IMR-90 (cell line): ENCODE measurements around the gene AUTS2. TPM values are rescaled to one million over a fixed set of nuclear protein-coding genes. Genes with fewer than 3 reads are reported as not detected.

Experiments used
- ATAC-seq: fragments of 200-7000 bp; cut with Tn5 transposase; 2 replicates; pipeline ENCODE4 v1.9.1; 2020; ENCODE audit warnings: low read depth, mild to moderate bottlenecking, moderate library complexity
- BruUV-seq: library from RNA; stranded (reverse); fragments of 400-500 nt; replicated peaks from 2 replicates; lab custom pipeline; 2021; lab: Mats Ljungman, UMichigan
- CTCF ChIA-PET: fragments of 300-600 bp; formaldehyde crosslinking; extraction: SDS; loops from one replicate; lab custom pipeline; 2021; ENCODE audit warnings: antibody characterized with exemption; lab: Yijun Ruan, JAX
- POLR2A ChIA-PET: fragments of 300-600 bp; sonication (Branson Sonifier 250); formaldehyde crosslinking; loops from one replicate; lab custom pipeline; 2022; ENCODE audit warnings: antibody characterized with exemption; ENCODE audit not compliant: unreplicated experiment; lab: Charles Lee
- DNase-seq: peaks from one replicate; pipeline ENCODE4 v3.0.0; 2013
- H2AFZ ChIP-seq: replicated peaks from 2 replicates; pipeline ENCODE3; 2013; ENCODE audit warnings: low read length, mild to moderate bottlenecking; ENCODE audit not compliant: poor library complexity
- H2AK5ac ChIP-seq: 2 replicates; pipeline ENCODE4 v1.6.1; 2013; ENCODE audit warnings: low read depth, low read length, inconsistent platforms
- H2AK9ac ChIP-seq: replicated peaks from 2 replicates; pipeline ENCODE3; 2013; ENCODE audit warnings: mild to moderate bottlenecking, low read depth, low read length, moderate library complexity; ENCODE audit not compliant: poor library complexity
- H2BK120ac ChIP-seq: 2 replicates; pipeline ENCODE4 v1.6.1; 2013; ENCODE audit warnings: low read depth, low read length, inconsistent platforms
- H2BK15ac ChIP-seq: 3 replicates; pipeline ENCODE4 v1.6.1; 2013; ENCODE audit warnings: low read depth, low read length, inconsistent platforms
- H2BK20ac ChIP-seq: 2 replicates; pipeline ENCODE4 v1.6.1; 2013; ENCODE audit warnings: low read depth, mild to moderate bottlenecking, inconsistent platforms, low read length, moderate library complexity
- H2BK5ac ChIP-seq: 2 replicates; pipeline ENCODE4 v1.6.1; 2013; ENCODE audit warnings: mild to moderate bottlenecking, low read depth, low read length, inconsistent platforms; ENCODE audit not compliant: poor library complexity, severe bottlenecking
- H3K14ac ChIP-seq: replicated peaks from 2 replicates; pipeline ENCODE4 v1.6.1; 2013; ENCODE audit warnings: low read depth, low read length, inconsistent platforms
- H3K18ac ChIP-seq: 2 replicates; pipeline ENCODE4 v1.6.1; 2013; ENCODE audit warnings: low read depth, low read length, control low read depth
- H3K23ac ChIP-seq: 2 replicates; pipeline ENCODE4 v1.6.1; 2013; ENCODE audit warnings: low read depth, low read length, inconsistent platforms
- H3K27ac ChIP-seq: 2 replicates; pipeline ENCODE4 v1.5.1; 2013; ENCODE audit warnings: mild to moderate bottlenecking, control low read depth, low read length; ENCODE audit not compliant: insufficient read depth
- H3K27me3 ChIP-seq: 2 replicates; pipeline ENCODE4 v1.6.1; 2013; ENCODE audit warnings: low read length; ENCODE audit not compliant: control insufficient read depth, insufficient read depth
- H3K36me3 ChIP-seq: 2 replicates; pipeline ENCODE4 v1.6.1; 2013; ENCODE audit warnings: low read length, mixed read lengths; ENCODE audit not compliant: control insufficient read depth, insufficient read depth
- H3K4ac ChIP-seq: 2 replicates; pipeline ENCODE4 v1.6.1; 2013; ENCODE audit warnings: low read depth, low read length, inconsistent platforms
- H3K4me1 ChIP-seq: 2 replicates; pipeline ENCODE4 v1.6.1; 2013; ENCODE audit warnings: low read length, mixed read lengths; ENCODE audit not compliant: control insufficient read depth, insufficient read depth
- H3K4me2 ChIP-seq: 2 replicates; pipeline ENCODE4 v1.6.1; 2013; ENCODE audit warnings: low read depth, mild to moderate bottlenecking, control low read depth, low read length, moderate library complexity
- H3K4me3 ChIP-seq: 2 replicates; pipeline ENCODE4 v1.5.1; 2013; ENCODE audit warnings: low read depth, mild to moderate bottlenecking, control low read depth, low read length, moderate library complexity; ENCODE audit not compliant: insufficient read depth
- H3K56ac ChIP-seq: 2 replicates; pipeline ENCODE4 v1.6.1; 2013; ENCODE audit warnings: low read length, inconsistent platforms; ENCODE audit not compliant: insufficient read depth; ENCODE audit errors: extremely low read depth
- H3K79me1 ChIP-seq, 2 experiments: 2 replicates each; pipeline ENCODE4 v1.6.1; 2013; ENCODE audit warnings: low read length in 2 of 2, inconsistent platforms in 1 of 2, low read depth in 1 of 2
- H3K9ac ChIP-seq: 2 replicates; pipeline ENCODE4 v1.6.1; 2013; ENCODE audit warnings: low read depth, low read length, control low read depth
- H3K9me1 ChIP-seq: 2 replicates; pipeline ENCODE4 v1.6.1; 2013; ENCODE audit warnings: low read length, inconsistent platforms; ENCODE audit not compliant: insufficient read depth
- H3K9me3 ChIP-seq: 2 replicates; pipeline ENCODE4 v1.6.1; 2013; ENCODE audit warnings: low read length; ENCODE audit not compliant: control insufficient read depth, insufficient read depth
- H4K20me1 ChIP-seq: 2 replicates; pipeline ENCODE4 v1.6.1; 2013; ENCODE audit warnings: low read length, inconsistent platforms; ENCODE audit not compliant: insufficient read depth
- H4K5ac ChIP-seq: 2 replicates; pipeline ENCODE4 v1.6.1; 2013; ENCODE audit warnings: mild to moderate bottlenecking, low read depth, low read length, control low read depth
- H4K8ac ChIP-seq, 2 experiments: 2 replicates each; pipeline ENCODE4 v1.6.1; 2013; ENCODE audit warnings: low read depth in 2 of 2, low read length in 2 of 2, control low read depth in 1 of 2, inconsistent platforms in 1 of 2
- H4K91ac ChIP-seq: 2 replicates; pipeline ENCODE4 v1.6.1; 2013; ENCODE audit warnings: low read depth, low read length, inconsistent platforms; ENCODE audit not compliant: insufficient read depth
- BHLHE40 ChIP-seq: fragments of 150-350 bp; IDR thresholded peaks from 2 replicates; pipeline ENCODE4 v1.6.1; 2016; ENCODE audit warnings: mild to moderate bottlenecking, low read depth, low read length
- CEBPB ChIP-seq: IDR thresholded peaks from 2 replicates; pipeline ENCODE4 v1.6.1; 2012; ENCODE audit warnings: low read depth, low read length, improper control_type of control experiment
- CHD1 ChIP-seq: IDR thresholded peaks from 2 replicates; pipeline ENCODE4 v1.6.1; 2012; ENCODE audit warnings: low read depth, low read length, improper control_type of control experiment
- CTCF ChIP-seq: conservative IDR thresholded peaks from 2 replicates; pipeline ENCODE4 v1.5.1; 2012; ENCODE audit warnings: mild to moderate bottlenecking, low read depth, low read length, improper control_type of control experiment
- ELK1 ChIP-seq: fragments of 150-350 bp; IDR thresholded peaks from 2 replicates; pipeline ENCODE4 v1.6.1; 2016; ENCODE audit warnings: low read depth, mild to moderate bottlenecking, low read length, moderate library complexity, borderline replicate concordance
- FOS ChIP-seq: fragments of 150-350 bp; IDR thresholded peaks from 2 replicates; pipeline ENCODE4 v1.6.1; 2016; ENCODE audit warnings: low read depth, low read length
- MAFK ChIP-seq: IDR thresholded peaks from 2 replicates; pipeline ENCODE4 v1.6.1; 2012; ENCODE audit warnings: low read depth, low read length, improper control_type of control experiment
- MAZ ChIP-seq: IDR thresholded peaks from 2 replicates; pipeline ENCODE4 v1.6.1; 2012; ENCODE audit warnings: low read depth, mild to moderate bottlenecking, low read length, improper control_type of control experiment, moderate library complexity, borderline replicate concordance
- MXI1 ChIP-seq: IDR thresholded peaks from 2 replicates; pipeline ENCODE4 v1.6.1; 2012; ENCODE audit warnings: low read depth, mild to moderate bottlenecking, low read length, moderate library complexity, borderline replicate concordance
- NFE2L2 ChIP-seq: fragments of 150-350 bp; IDR thresholded peaks from 2 replicates; pipeline ENCODE4 v1.6.1; 2016; ENCODE audit warnings: low read depth, mild to moderate bottlenecking, low read length
- POLR2A ChIP-seq: IDR thresholded peaks from 2 replicates; pipeline ENCODE4 v1.6.1; 2012; ENCODE audit warnings: mild to moderate bottlenecking, low read depth, low read length
- RAD21 ChIP-seq: IDR thresholded peaks from 2 replicates; pipeline ENCODE4 v1.6.1; 2012; ENCODE audit warnings: low read length, improper control_type of control experiment
- RCOR1 ChIP-seq: IDR thresholded peaks from 2 replicates; pipeline ENCODE4 v1.6.1; 2012; ENCODE audit warnings: mild to moderate bottlenecking, low read length, improper control_type of control experiment; ENCODE audit not compliant: insufficient replicate concordance
- RFX5 ChIP-seq: IDR thresholded peaks from 2 replicates; pipeline ENCODE4 v1.8.0; 2012; ENCODE audit warnings: low read depth, mild to moderate bottlenecking, low read length, moderate library complexity
- SMC3 ChIP-seq: fragments of 150-350 bp; IDR thresholded peaks from 2 replicates; pipeline ENCODE4 v1.6.1; 2016; ENCODE audit warnings: low read depth, mild to moderate bottlenecking, antibody characterized with exemption, low read length, moderate library complexity
- USF2 ChIP-seq: fragments of 150-350 bp; IDR thresholded peaks from 2 replicates; pipeline ENCODE4 v1.6.1; 2017; ENCODE audit warnings: mild to moderate bottlenecking, antibody characterized with exemption, low read length, low read depth
- dilution Hi-C: fragments of 300-500 bp; cut with HindIII; formaldehyde crosslinking; loops from one replicate; pipeline ENCODE4 v1.14.3; 2018; ENCODE audit warnings: low sequenced_read_pairs; ENCODE audit not compliant: unreplicated experiment
- in situ Hi-C: fragments of 300-500 bp; cut with MboI; formaldehyde crosslinking; loops from 3 replicates; pipeline ENCODE4 v1.14.3; 2019; ENCODE audit warnings: low sequenced_read_pairs, inconsistent platforms, mixed read lengths
- intact Hi-C: fragments of 100-400 bp; cut with micrococcal nuclease; formaldehyde crosslinking; loops from 2 replicates; pipeline ENCODE4 v1.10.0; 2022
- polyA plus RNA-seq, 3 experiments: library from polyadenylated mRNA; depleted of rRNA; stranded (reverse); fragments of >200 nt; gene quantifications; 2 replicates each; pipeline ENCODE4 v1.2.3, GENCODE V29; 2012; ENCODE audit warnings: low replicate concordance in 1 of 3
- total RNA-seq: library from RNA; depleted of rRNA; stranded (reverse); fragments of >200 nt; gene quantifications from 2 replicates; pipeline ENCODE4 v1.2.3, GENCODE V29; 2012

AUTS2 gene
- total and polyA plus RNA-seq, 2 of the 4 experiments (the other 2 are of a cell fraction), result 0.90 to 3.0 TPM

GRCh38 chr7:69676247-69676646 is 78.0 kb downstream of the AUTS2 start:
- Histone ChIP-seq H3K23ac (no peak overlapping the region), H3K14ac (no peak overlapping the region), H4K8ac (no peak overlapping the region), H2BK5ac (no peak overlapping the region), H4K5ac (no peak overlapping the region), H4K91ac (no peak overlapping the region), H3K9ac (no peak overlapping the region), H3K36me3 (no peaks in the 10 kb centered on the region), H3K9me1 (no peaks in the 10 kb centered on the region), H2BK20ac (no peak overlapping the region), H3K4me3 (no peak overlapping the region), H2BK120ac (no peak overlapping the region), H2AK5ac (no peak overlapping the region), H3K4me2 (no peak overlapping the region), H3K9me3 (no peaks in the 10 kb centered on the region), H3K27me3 (no peaks in the 10 kb centered on the region), H3K56ac (no peak overlapping the region), H4K20me1 (no peaks in the 10 kb centered on the region), H3K18ac (no peak overlapping the region), H3K4ac (no peak overlapping the region), H2BK15ac (no peak overlapping the region), H3K27ac (no peak overlapping the region), H3K4me1 (no peaks in the 10 kb centered on the region), H3K79me1 (no peaks in the 10 kb centered on the region), H2AFZ (no peak overlapping the region), H2AK9ac (no peak overlapping the region)
- ChIA-PET POLR2A (no interaction called here), CTCF (no interaction called here)
- dilution Hi-C loops, result no loop called here
- TF ChIP-seq RCOR1 (no peak), POLR2A (no peak), MAZ (no peak), CEBPB (no peak), CTCF (no peak), NFE2L2 (no peak), BHLHE40 (no peak), USF2 (no peak), RFX5 (no peak), MAFK (no peak), RAD21 (no peak), CHD1 (no peak), ELK1 (no peak), FOS (no peak), SMC3 (no peak), MXI1 (no peak)
- in situ Hi-C loops, result no loop called here
- no peak for ATAC-seq
- BruUV-seq, result no TSS peak
- intact Hi-C loops, result no loop called here
- no peak for DNase-seq
